Measurements from ENCODE around the gene C16orf90.

GRCh38 chr16:3480901-3481695, 14.2 kb downstream of the C16orf90 start:
- TF ChIP-seq CTCF (IDR thresholded peaks at IDR 0.05) (no peak), POLR2A (IDR thresholded peaks at IDR 0.05) (no peak)
